ENCODE measurements around the gene LOXHD1.

DNA sequence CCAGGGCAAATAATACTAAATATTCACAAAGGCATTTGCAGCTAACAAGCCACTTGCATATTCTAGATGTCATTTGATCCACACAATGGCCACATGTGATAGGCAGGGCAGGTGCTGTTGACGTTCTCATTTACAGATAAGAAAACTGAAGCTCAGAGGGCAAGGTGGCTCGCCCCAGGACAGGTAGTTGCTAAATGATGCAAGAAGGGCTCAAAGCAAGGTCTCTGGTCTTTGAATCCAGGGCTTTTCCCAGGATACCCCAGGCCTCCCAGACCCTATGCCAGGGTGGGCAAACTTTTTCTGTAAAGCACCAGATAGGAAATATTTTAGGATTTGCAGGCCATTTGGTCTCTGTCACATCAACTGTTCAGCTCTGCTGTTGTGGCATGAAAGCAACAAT, 35.1 kb downstream of the LOXHD1 start:
- TF ChIP-seq, protein P1, sequence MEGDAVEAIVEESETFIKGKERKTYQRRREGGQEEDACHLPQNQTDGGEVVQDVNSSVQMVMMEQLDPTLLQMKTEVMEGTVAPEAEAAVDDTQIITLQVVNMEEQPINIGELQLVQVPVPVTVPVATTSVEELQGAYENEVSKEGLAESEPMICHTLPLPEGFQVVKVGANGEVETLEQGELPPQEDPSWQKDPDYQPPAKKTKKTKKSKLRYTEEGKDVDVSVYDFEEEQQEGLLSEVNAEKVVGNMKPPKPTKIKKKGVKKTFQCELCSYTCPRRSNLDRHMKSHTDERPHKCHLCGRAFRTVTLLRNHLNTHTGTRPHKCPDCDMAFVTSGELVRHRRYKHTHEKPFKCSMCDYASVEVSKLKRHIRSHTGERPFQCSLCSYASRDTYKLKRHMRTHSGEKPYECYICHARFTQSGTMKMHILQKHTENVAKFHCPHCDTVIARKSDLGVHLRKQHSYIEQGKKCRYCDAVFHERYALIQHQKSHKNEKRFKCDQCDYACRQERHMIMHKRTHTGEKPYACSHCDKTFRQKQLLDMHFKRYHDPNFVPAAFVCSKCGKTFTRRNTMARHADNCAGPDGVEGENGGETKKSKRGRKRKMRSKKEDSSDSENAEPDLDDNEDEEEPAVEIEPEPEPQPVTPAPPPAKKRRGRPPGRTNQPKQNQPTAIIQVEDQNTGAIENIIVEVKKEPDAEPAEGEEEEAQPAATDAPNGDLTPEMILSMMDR (conservative IDR thresholded peaks at IDR 0.05; ENCODE audit: low read depth, low read length), result no peak
- TF ChIP-seq EZH2 (IDR thresholded peaks at IDR 0.05; ENCODE audit: borderline replicate concordance, low read depth, low read length, poor library complexity, severe bottlenecking), result no peak
